Activated effector memory CD4-positive, alpha-beta T cell treated with anti-CD3 and anti-CD28 coated beads, Interleukin-2, amount 50 U/mL, for 16 hours (primary cell): Measurements from ENCODE around the gene PARP14.
"Not testable (repeated sequence)": the region's sequence is repeated elsewhere in the genome, so short reads cannot be mapped to it uniquely, and the experiment has no call there.

Experiments used
- DNase-seq: peaks from one replicate; pipeline ENCODE4 v3.0.0-alpha.2; 2020

Gene PARP14

GRCh38 chr3:122679085-122679881 is 1.4 kb upstream of the PARP14 start:
- DNase-seq: peak; percentile 92

GRCh38 chr3:122679882-122680474 is 661 bp upstream of the PARP14 start:
- DNase-seq: peak; percentile 66

- DNase-seq: no peak
These were observed 790 bp downstream of the PARP14 start for GRCh38 chr3:122681284-122681973.

- no peak for DNase-seq
These were observed 1.4 kb downstream of the PARP14 start for GRCh38 chr3:122681974-122682409.

GRCh38 chr3:122682778-122683411 is 2.3 kb downstream of the PARP14 start:
- DNase-seq: not testable (repeated sequence)

GRCh38 chr3:122687298-122687697 is 6.7 kb downstream of the PARP14 start:
- no peak for DNase-seq

GRCh38 chr3:122688996-122689395 is 8.4 kb downstream of the PARP14 start:
- DNase-seq: no peak

GRCh38 chr3:122689587-122689986 is 8.9 kb downstream of the PARP14 start:
- DNase-seq: no peak

- no peak for DNase-seq
These were observed 9.5 kb downstream of the PARP14 start for GRCh38 chr3:122690096-122690495.

GRCh38 chr3:122691195-122691594 is 10.6 kb downstream of the PARP14 start:
- DNase-seq: no peak

GRCh38 chr3:122692674-122693073 is 12.0 kb downstream of the PARP14 start:
- DNase-seq: no peak

GRCh38 chr3:122694966-122695365 is 14.3 kb downstream of the PARP14 start:
- DNase-seq: no peak

GRCh38 chr3:122695927-122696561 is 15.4 kb downstream of the PARP14 start:
- no peak for DNase-seq

- DNase-seq: no peak
These were observed 17.4 kb downstream of the PARP14 start for GRCh38 chr3:122697952-122698620.

- DNase-seq: no peak
These were observed 19.6 kb downstream of the PARP14 start for GRCh38 chr3:122700193-122700592.

- no peak for DNase-seq
These were observed 24.7 kb downstream of the PARP14 start for GRCh38 chr3:122705379-122705778.

GRCh38 chr3:122710616-122711251 is 30.1 kb downstream of the PARP14 start:
- DNase-seq: not testable (repeated sequence)

GRCh38 chr3:122714273-122714672 is 33.6 kb downstream of the PARP14 start:
- DNase-seq: no peak

- DNase-seq: no peak
These were observed 36.0 kb downstream of the PARP14 start for GRCh38 chr3:122716667-122717066.

- DNase-seq: no peak
These were observed 38.8 kb downstream of the PARP14 start for GRCh38 chr3:122719273-122719921.

- no peak for DNase-seq
These were observed 44.5 kb downstream of the PARP14 start for GRCh38 chr3:122725106-122725505.
